Endothelial cell of umbilical vein (primary cell): ENCODE measurements around the gene ACTR8. TPM values are rescaled to one million over a fixed set of nuclear protein-coding genes. Genes with fewer than 3 reads are reported as not detected.

ENCODE experiments used
- BruUV-seq: library from RNA; stranded (reverse); fragments of 400-500 nt; replicated peaks from 2 replicates; lab custom pipeline; 2021; lab: Mats Ljungman, UMichigan
- CTCF ChIA-PET: fragments of 300-600, 350-600 bp; sonication (Branson Sonifier 250); formaldehyde crosslinking; loops from one replicate; lab custom pipeline; 2021; ENCODE audit warnings: antibody characterized with exemption, inconsistent platforms; lab: Charles Lee
- POLR2A ChIA-PET: fragments of 300-600, 350-600 bp; sonication (Branson Sonifier 250); formaldehyde crosslinking; loops from one replicate; lab custom pipeline; 2021; ENCODE audit warnings: antibody characterized with exemption, inconsistent platforms; lab: Charles Lee
- DNase-seq: peaks from one replicate; pipeline ENCODE4 v3.0.0-alpha.2; 2011; ENCODE audit warnings: low read depth, low spot score
- FAIRE-seq: peaks from 2 replicates; lab custom pipeline; 2011; peaks lifted over from hg19 to GRCh38; lab: Jason Lieb, UNC
- H2AFZ ChIP-seq: 2 replicates; pipeline ENCODE4 v1.6.0; 2012; ENCODE audit warnings: low read depth, low read length, control low read depth, inconsistent platforms
- H3K27ac ChIP-seq: 2 replicates; pipeline ENCODE4 v1.5.1; 2011; ENCODE audit warnings: low read depth, mild to moderate bottlenecking, control low read depth, low read length, moderate library complexity; ENCODE audit not compliant: insufficient read depth
- H3K27me3 ChIP-seq, 2 experiments: 2 replicates each; pipeline versions ENCODE4 v1.6.0 to v1.6.1; 2011; ENCODE audit warnings: low read length in 2 of 2, mixed read lengths in 1 of 2; ENCODE audit not compliant: control insufficient read depth in 2 of 2, insufficient read depth in 2 of 2
- H3K36me3 ChIP-seq, 2 experiments: 2 replicates in 1 of 2; 3 replicates in 1 of 2; pipeline ENCODE4 v1.5.1; 2011; ENCODE audit warnings: low read length in 2 of 2, mild to moderate bottlenecking in 1 of 2, moderate library complexity in 1 of 2; ENCODE audit not compliant: control insufficient read depth in 2 of 2, insufficient read depth in 2 of 2; ENCODE audit errors: extremely low read depth in 1 of 2
- H3K4me1 ChIP-seq: 3 replicates; pipeline ENCODE4 v1.5.1; 2011; ENCODE audit warnings: mild to moderate bottlenecking, low read length; ENCODE audit not compliant: control insufficient read depth, insufficient read depth; ENCODE audit errors: extremely low read depth
- H3K4me2 ChIP-seq: 2 replicates; pipeline ENCODE4 v1.6.1; 2011; ENCODE audit warnings: low read length, control low read depth, mixed read lengths; ENCODE audit not compliant: insufficient read depth
- H3K4me3 ChIP-seq, 3 experiments: fragments of 200-600 bp in 1 of 3; sonication (generic), shearing (Covaris generic) in 1 of 3; replicated peaks in 1 of 3; 2 replicates each; pipeline ENCODE4 v1.5.1; 2011 to 2016; ENCODE audit warnings: control low read depth in 3 of 3, low read length in 3 of 3, mild to moderate bottlenecking in 2 of 3, inconsistent platforms in 1 of 3, low read depth in 1 of 3, moderate library complexity in 1 of 3; ENCODE audit not compliant: insufficient read depth in 1 of 3
- H3K79me2 ChIP-seq: 2 replicates; pipeline ENCODE4 v1.6.0; 2012; ENCODE audit warnings: low read length, inconsistent platforms; ENCODE audit not compliant: control insufficient read depth, insufficient read depth
- H3K9ac ChIP-seq: replicated peaks from 2 replicates; pipeline ENCODE3; 2011; ENCODE audit warnings: low read length, control low read depth; ENCODE audit not compliant: insufficient read depth; ENCODE audit errors: extremely low read depth
- H3K9me1 ChIP-seq: replicated peaks from 3 replicates; pipeline ENCODE4 v1.6.0; 2011; ENCODE audit warnings: mild to moderate bottlenecking, low read length; ENCODE audit not compliant: control insufficient read depth, insufficient read depth; ENCODE audit errors: extremely low read depth
- H3K9me3 ChIP-seq: replicated peaks from 2 replicates; pipeline ENCODE4 v1.5.1; 2012; ENCODE audit warnings: low read length, inconsistent platforms; ENCODE audit not compliant: control insufficient read depth, insufficient read depth
- H4K20me1 ChIP-seq: replicated peaks from 2 replicates; pipeline ENCODE3; 2011; ENCODE audit warnings: mild to moderate bottlenecking, low read length; ENCODE audit not compliant: control insufficient read depth, insufficient read depth; ENCODE audit errors: extremely low read depth
- EZH2 ChIP-seq: IDR thresholded peaks from 2 replicates; pipeline ENCODE4 v1.6.1; 2012; ENCODE audit warnings: borderline replicate concordance, low read depth, mild to moderate bottlenecking, moderate library complexity, low read length, inconsistent platforms; ENCODE audit not compliant: severe bottlenecking
- FOS ChIP-seq: IDR thresholded peaks from 2 replicates; pipeline ENCODE4 v1.6.1; 2011; ENCODE audit warnings: mild to moderate bottlenecking, low read length, moderate library complexity, borderline replicate concordance; ENCODE audit not compliant: insufficient read depth
- GATA2 ChIP-seq: IDR thresholded peaks from 2 replicates; pipeline ENCODE4 v1.7.0; 2011; ENCODE audit warnings: low read depth, mild to moderate bottlenecking, moderate library complexity, mixed read lengths, low read length; ENCODE audit not compliant: insufficient read length, insufficient read depth
- JUN ChIP-seq: IDR thresholded peaks from 2 replicates; pipeline ENCODE4 v1.6.1; 2011; ENCODE audit warnings: borderline replicate concordance, low read depth; ENCODE audit not compliant: insufficient read length, insufficient read depth
- MAX ChIP-seq: IDR thresholded peaks from 2 replicates; pipeline ENCODE4 v1.6.1; 2011; ENCODE audit not compliant: insufficient read depth, insufficient read length
- MYC ChIP-seq: IDR thresholded peaks from one replicate; pipeline ENCODE4 v1.6.1; 2011; ENCODE audit warnings: mild to moderate bottlenecking, low read depth, low read length
- POLR2A ChIP-seq: IDR thresholded peaks from 2 replicates; pipeline ENCODE4 v1.6.1; 2012; ENCODE audit warnings: low read depth, mild to moderate bottlenecking, control low read depth, low read length
- POLR2AphosphoS5 ChIP-seq: IDR thresholded peaks from 2 replicates; pipeline ENCODE4 v1.6.1; 2012; ENCODE audit warnings: low read depth, mild to moderate bottlenecking, control low read depth, low read length, moderate library complexity; ENCODE audit not compliant: insufficient read depth
- dilution Hi-C: fragments of 300-500 bp; cut with MboI; formaldehyde crosslinking; loops from one replicate; pipeline ENCODE4 v1.15.0; 2019; ENCODE audit warnings: low sequenced_read_pairs; ENCODE audit not compliant: extremely low pct_ligation_motif_present
- intact Hi-C: fragments of 100-400 bp; cut with micrococcal nuclease; formaldehyde crosslinking; loops from one replicate; pipeline ENCODE4 v1.10.0; 2022
- polyA plus RNA-seq, 4 experiments: library from polyadenylated mRNA; depleted of rRNA in 3 of 4; stranded (reverse) in 3 of 4; unstranded in 1 of 4; fragments of >200 nt; gene quantifications; 2 replicates each; pipeline versions ENCODE4 v1.2.1 to v1.2.3, GENCODE V29; 2011 to 2012; ENCODE audit warnings: missing spikeins in 1 of 4
- total RNA-seq: library from RNA; stranded (reverse); gene quantifications from 2 replicates; pipeline ENCODE4 v1.2.3, GENCODE V29; 2021
- TF ChIP-seq, protein P1 (sequence below), 2 donors: IDR thresholded peaks; 1 replicate in 1 of 2; 2 replicates in 1 of 2; pipeline ENCODE4 v1.5.1; 2011; ENCODE audit warnings: low read length in 2 of 2, mild to moderate bottlenecking in 2 of 2, moderate library complexity in 2 of 2, control low read depth in 1 of 2, inconsistent platforms in 1 of 2, low read depth in 1 of 2; ENCODE audit not compliant: insufficient read depth in 1 of 2; ENCODE audit errors: extremely low read depth in 1 of 2

The ACTR8 gene
- total and polyA plus RNA-seq, 2 donors (not counting 3 experiments of a cell fraction or from before 2014, with no cell fraction given): 14.4 to 42.0 TPM

- TF ChIP-seq GATA2 (no peak), POLR2AphosphoS5 (no peak), FOS (no peak), MAX (no peak), POLR2A (no peak), EZH2 (no peak), MYC (no peak), JUN (no peak)
- TF ChIP-seq, protein P1, sequence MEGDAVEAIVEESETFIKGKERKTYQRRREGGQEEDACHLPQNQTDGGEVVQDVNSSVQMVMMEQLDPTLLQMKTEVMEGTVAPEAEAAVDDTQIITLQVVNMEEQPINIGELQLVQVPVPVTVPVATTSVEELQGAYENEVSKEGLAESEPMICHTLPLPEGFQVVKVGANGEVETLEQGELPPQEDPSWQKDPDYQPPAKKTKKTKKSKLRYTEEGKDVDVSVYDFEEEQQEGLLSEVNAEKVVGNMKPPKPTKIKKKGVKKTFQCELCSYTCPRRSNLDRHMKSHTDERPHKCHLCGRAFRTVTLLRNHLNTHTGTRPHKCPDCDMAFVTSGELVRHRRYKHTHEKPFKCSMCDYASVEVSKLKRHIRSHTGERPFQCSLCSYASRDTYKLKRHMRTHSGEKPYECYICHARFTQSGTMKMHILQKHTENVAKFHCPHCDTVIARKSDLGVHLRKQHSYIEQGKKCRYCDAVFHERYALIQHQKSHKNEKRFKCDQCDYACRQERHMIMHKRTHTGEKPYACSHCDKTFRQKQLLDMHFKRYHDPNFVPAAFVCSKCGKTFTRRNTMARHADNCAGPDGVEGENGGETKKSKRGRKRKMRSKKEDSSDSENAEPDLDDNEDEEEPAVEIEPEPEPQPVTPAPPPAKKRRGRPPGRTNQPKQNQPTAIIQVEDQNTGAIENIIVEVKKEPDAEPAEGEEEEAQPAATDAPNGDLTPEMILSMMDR (IDR thresholded peaks at IDR 0.05; ENCODE audit: extremely low read depth in 1 of 2, insufficient read depth in 1 of 2, low read depth in 1 of 2, low read length in 2 of 2): no peak
- ChIA-PET CTCF (no interaction called here), POLR2A (no interaction called here)
- FAIRE-seq: no peak
- Histone ChIP-seq H4K20me1 (no peaks in the 10 kb centered on the region), H3K27ac (no peak overlapping the region), H3K36me3 (no peaks in the 10 kb centered on the region), H3K9me3 (no peaks in the 10 kb centered on the region), H3K9me1 (no peaks in the 10 kb centered on the region), H3K4me3 (no peak overlapping the region), H3K79me2 (no peaks in the 10 kb centered on the region), H3K4me2 (no peak overlapping the region), H3K9ac (no peak overlapping the region), H3K27me3 (no peaks in the 10 kb centered on the region), H2AFZ (no peak overlapping the region), H3K4me1 (no peaks in the 10 kb centered on the region)
- no peak for DNase-seq
- dilution Hi-C loops: no loop called here
- BruUV-seq: no TSS peak
- intact Hi-C loops: no loop called here
Observed at GRCh38 chr3:53817211-53817610, 64.7 kb downstream of the ACTR8 start.

Other genes with a start within 250 kb of the ACTR8 start
- 0.04 and 0.46 TPM in 2 replicates for gene CHDH, start 35.7 kb downstream of the ACTR8 start, total RNA-seq
- gene CHDH, start 35.7 kb downstream of the ACTR8 start, polyA plus RNA-seq: 0.02 and 0.06 TPM in 2 replicates
- not detected in 2 replicates for gene IL17RB, start 35.6 kb downstream of the ACTR8 start, total RNA-seq
- gene IL17RB, start 35.6 kb downstream of the ACTR8 start, polyA plus RNA-seq: 0.04 TPM in 1 of 2 replicates, not detected in the other
- 30.4 and 35.2 TPM in 2 replicates for gene SELENOK, start 9.7 kb upstream of the ACTR8 start, total RNA-seq
- 20.5 and 26.1 TPM in 2 replicates for gene SELENOK, start 9.7 kb upstream of the ACTR8 start, polyA plus RNA-seq
- not detected in 2 replicates for gene CACNA2D3, start 240.4 kb upstream of the ACTR8 start, total RNA-seq
- gene CACNA2D3, start 240.4 kb upstream of the ACTR8 start, polyA plus RNA-seq: not detected in 2 replicates